Activated CD4-positive, alpha-beta T cell treated with anti-CD3 and anti-CD28 coated beads for 36 hours (primary cell): ENCODE measurements around the gene ASCL2. TPM values are rescaled to one million over a fixed set of nuclear protein-coding genes. Genes with fewer than 3 reads are reported as not detected.
A peak's percentile ranks its signal among the peaks of the same experiment; 100 is the strongest.

Source experiments
- ATAC-seq: fragments of 200-7000 bp; cut with Tn5 transposase; one replicate; pipeline ENCODE4 v1.10.0; 2021; ENCODE audit warnings: mild to moderate bottlenecking, moderate library complexity
- CTCF ChIA-PET: fragments of 350-600 bp; sonication (Branson Sonifier 250); formaldehyde crosslinking; loops from one replicate; lab custom pipeline; 2021; ENCODE audit warnings: antibody characterized with exemption; lab: Charles Lee
- POLR2A ChIA-PET: fragments of 350-600 bp; sonication (Branson Sonifier 250); formaldehyde crosslinking; loops from one replicate; lab custom pipeline; 2021; ENCODE audit warnings: antibody characterized with exemption, inconsistent platforms; lab: Charles Lee
- DNase-seq: peaks from one replicate; pipeline ENCODE4 v3.0.0-alpha.2; 2020
- H3K27ac Mint-ChIP-seq: one replicate; pipeline ENCODE4 v1.8.0; 2021; ENCODE audit warnings: mixed read lengths
- H3K27me3 Mint-ChIP-seq: one replicate; pipeline ENCODE4 v1.8.0; 2021; ENCODE audit warnings: mixed read lengths
- H3K36me3 Mint-ChIP-seq: one replicate; pipeline ENCODE4 v1.8.0; 2021; ENCODE audit warnings: low read depth, mixed read lengths
- H3K4me1 Mint-ChIP-seq: one replicate; pipeline ENCODE4 v1.8.0; 2021; ENCODE audit warnings: mixed read lengths
- H3K4me3 Mint-ChIP-seq: one replicate; pipeline ENCODE4 v1.8.0; 2021; ENCODE audit warnings: mild to moderate bottlenecking, moderate library complexity, mixed read lengths
- H3K9me3 Mint-ChIP-seq: one replicate; pipeline ENCODE4 v1.8.0; 2021; ENCODE audit warnings: low read depth, mixed read lengths
- intact Hi-C, 2 experiments: fragments of 100-400 bp; cut with DNase I in 1 of 2; cut with micrococcal nuclease in 1 of 2; formaldehyde crosslinking; loops; one replicate each; pipeline versions ENCODE4 v1.14.2 to v1.15.1; 2022 to 2024; cut with DNase I, micrococcal nuclease
- total RNA-seq, 2 experiments: library from RNA; stranded (reverse); gene quantifications; one replicate each; pipeline ENCODE4 v1.2.3, GENCODE V29; 2021

The ASCL2 gene
- total RNA-seq, 2 experiments from 2014 or later: 2.0 to 2.7 TPM

GRCh38 chr11:2277008-2277346 is 6.6 kb upstream of the ASCL2 start:
- H3K27me3 Mint-ChIP-seq: peaks cover 14% of the 10 kb centered on the region
- CTCF ChIA-PET: interaction anchor here (1.0 kb wide), 1 partner anchor 19 kb away, joined by 3 read pairs; no protein-coding TSS in a partner anchor
- POLR2A ChIA-PET: no interaction called here
- H3K36me3 Mint-ChIP-seq: peaks cover 2% of the 10 kb centered on the region
- H3K4me1 Mint-ChIP-seq: no peaks in the 10 kb centered on the region
- no peak for DNase-seq
- no peak overlapping the region for H3K27ac Mint-ChIP-seq
- intact Hi-C loops: no loop called here
- H3K9me3 Mint-ChIP-seq: peaks cover 3% of the 10 kb centered on the region
- no peak overlapping the region for H3K4me3 Mint-ChIP-seq
- ATAC-seq: no peak

GRCh38 chr11:2276280-2277007 is 6.1 kb upstream of the ASCL2 start:
- H3K9me3 Mint-ChIP-seq: peaks cover 3% of the 10 kb centered on the region
- peaks cover 2% of the 10 kb centered on the region for H3K36me3 Mint-ChIP-seq
- no peak overlapping the region for H3K4me3 Mint-ChIP-seq
- intact Hi-C loops: no loop called here
- no peak for DNase-seq
- no peak overlapping the region for H3K27ac Mint-ChIP-seq
- no peaks in the 10 kb centered on the region for H3K4me1 Mint-ChIP-seq
- POLR2A ChIA-PET: no interaction called here
- H3K27me3 Mint-ChIP-seq: peaks cover 18% of the 10 kb centered on the region
- ATAC-seq: no peak
- CTCF ChIA-PET: interaction anchor here (0.6 to 1.5 kb wide), 3 partner anchors 14 to 78 kb away, joined by 3 to 7 read pairs (median 3); no protein-coding TSS in a partner anchor

- Mint-ChIP-seq H3K36me3 (peaks cover 2% of the 10 kb centered on the region), H3K9me3 (peaks cover 3% of the 10 kb centered on the region), H3K4me1 (no peaks in the 10 kb centered on the region), H3K27ac (no peak overlapping the region), H3K27me3 (peaks cover 19% of the 10 kb centered on the region), H3K4me3 (no peak overlapping the region)
- no peak for DNase-seq
- CTCF ChIA-PET: interaction anchor here (0.6 to 1.5 kb wide), 2 partner anchors 14 to 77 kb away, joined by 3 to 7 read pairs; no protein-coding TSS in a partner anchor
- POLR2A ChIA-PET: no interaction called here
- intact Hi-C loops: no loop called here
- no peak for ATAC-seq
Observed at GRCh38 chr11:2275334-2276279, 5.2 kb upstream of the ASCL2 start.

- Mint-ChIP-seq H3K4me1 (no peaks in the 10 kb centered on the region), H3K27me3 (peaks cover 21% of the 10 kb centered on the region), H3K9me3 (no peaks in the 10 kb centered on the region), H3K4me3 (no peak overlapping the region), H3K27ac (no peak overlapping the region), H3K36me3 (no peaks in the 10 kb centered on the region)
- ATAC-seq: no peak
- POLR2A ChIA-PET: no interaction called here
- intact Hi-C loops: no loop called here
- CTCF ChIA-PET: no interaction called here
- DNase-seq: no peak
Observed at GRCh38 chr11:2273771-2274170, 3.4 kb upstream of the ASCL2 start.

- Mint-ChIP-seq H3K27me3 (peaks cover 24% of the 10 kb centered on the region), H3K4me3 (no peak overlapping the region), H3K4me1 (peaks cover 4% of the 10 kb centered on the region), H3K27ac (no peak overlapping the region), H3K36me3 (no peaks in the 10 kb centered on the region), H3K9me3 (no peaks in the 10 kb centered on the region)
- no peak for ATAC-seq
- ChIA-PET POLR2A (no interaction called here), CTCF (no interaction called here)
- no peak for DNase-seq
- intact Hi-C loops: no loop called here
Observed at GRCh38 chr11:2273311-2273710, 2.9 kb upstream of the ASCL2 start.

- no peaks in the 10 kb centered on the region for H3K36me3 Mint-ChIP-seq
Observed at GRCh38 chr11:2272946-2273280, 2.5 kb upstream of the ASCL2 start.

GRCh38 chr11:2272228-2272945 is 2.0 kb upstream of the ASCL2 start:
- CTCF ChIA-PET: no interaction called here

More at GRCh38 chr11:2272946-2273280, 2.5 kb upstream of the ASCL2 start:
- Mint-ChIP-seq H3K9me3 (no peaks in the 10 kb centered on the region), H3K4me1 (peaks cover 6% of the 10 kb centered on the region), H3K27me3 (peaks cover 28% of the 10 kb centered on the region), H3K4me3 (no peak overlapping the region), H3K27ac (no peak overlapping the region)
- ChIA-PET CTCF (no interaction called here), POLR2A (no interaction called here)
- ATAC-seq (no peak), DNase-seq (no peak)
- intact Hi-C loops: no loop called here

GRCh38 chr11:2271327-2272227 is 1.2 kb upstream of the ASCL2 start:
- ChIA-PET CTCF (interaction anchor here (0.6 kb wide), 1 partner anchor 822 kb away, joined by 4 read pairs; no protein-coding TSS in a partner anchor), POLR2A (no interaction called here)
- ATAC-seq: no peak
- no peak for DNase-seq
- H3K27me3 Mint-ChIP-seq: peaks cover 27% of the 10 kb centered on the region
- no peaks in the 10 kb centered on the region for H3K9me3 Mint-ChIP-seq
- no peak overlapping the region for H3K27ac Mint-ChIP-seq
- H3K36me3 Mint-ChIP-seq: no peaks in the 10 kb centered on the region
- intact Hi-C loops: no loop called here
- H3K4me1 Mint-ChIP-seq: peaks cover 8% of the 10 kb centered on the region
- no peak overlapping the region for H3K4me3 Mint-ChIP-seq

More at GRCh38 chr11:2272228-2272945, 2.0 kb upstream of the ASCL2 start:
- H3K27me3 Mint-ChIP-seq: peaks cover 28% of the 10 kb centered on the region
- no peaks in the 10 kb centered on the region for H3K36me3 Mint-ChIP-seq
- H3K9me3 Mint-ChIP-seq: no peaks in the 10 kb centered on the region
- ATAC-seq: no peak
- POLR2A ChIA-PET: no interaction called here
- peaks cover 6% of the 10 kb centered on the region for H3K4me1 Mint-ChIP-seq
- no peak overlapping the region for H3K4me3 Mint-ChIP-seq
- no peak for DNase-seq
- no peak overlapping the region for H3K27ac Mint-ChIP-seq
- intact Hi-C loops: no loop called here

- H3K36me3 Mint-ChIP-seq: no peaks in the 10 kb centered on the region
- ATAC-seq (peak; percentile 45), DNase-seq (peak; percentile 64)
- no peak overlapping the region for H3K4me3 Mint-ChIP-seq
- intact Hi-C loops: no loop called here
- peaks cover 13% of the 10 kb centered on the region for H3K4me1 Mint-ChIP-seq
- peaks cover 29% of the 10 kb centered on the region for H3K27me3 Mint-ChIP-seq
- POLR2A ChIA-PET: no interaction called here
- no peak overlapping the region for H3K27ac Mint-ChIP-seq
- CTCF ChIA-PET: interaction anchor here (0.6 kb wide), 1 partner anchor 821 kb away, joined by 4 read pairs; no protein-coding TSS in a partner anchor
- H3K9me3 Mint-ChIP-seq: no peaks in the 10 kb centered on the region
Observed at GRCh38 chr11:2271077-2271326, 614 bp upstream of the ASCL2 start.

GRCh38 chr11:2269601-2270321 is 627 bp downstream of the ASCL2 start:
- H3K27ac Mint-ChIP-seq: no peak overlapping the region
- intact Hi-C loops: loop anchor here in 1 of 2 experiments (1.0 to 5.0 kb wide), 7 partner anchors 33 to 721 kb away; partner anchors contain the start of genes LSP1, TSPAN32 and TSSC4
- ATAC-seq (peak; percentile 20), DNase-seq (peak; percentile 73)
- no peaks in the 10 kb centered on the region for H3K9me3 Mint-ChIP-seq
- H3K36me3 Mint-ChIP-seq: no peaks in the 10 kb centered on the region
- POLR2A ChIA-PET: interaction anchor here (0.8 kb wide), 1 partner anchor 192 kb away, joined by 3 read pairs; no protein-coding TSS in a partner anchor
- CTCF ChIA-PET: interaction anchor here (0.8 kb wide), 1 partner anchor 20 kb away, joined by 3 read pairs; no protein-coding TSS in a partner anchor
- peaks cover 22% of the 10 kb centered on the region for H3K4me1 Mint-ChIP-seq
- H3K27me3 Mint-ChIP-seq: peaks cover 29% of the 10 kb centered on the region
- H3K4me3 Mint-ChIP-seq: peak overlapping the region; percentile 52
